HG03460 (cell line): ENCODE data around the gene TBC1D16.
"Not testable (repeated sequence)": the region's sequence is repeated elsewhere in the genome, so short reads cannot be mapped to it uniquely, and the experiment has no call there.

Source experiments
- ATAC-seq: cut with Tn5 transposase; IDR thresholded peaks from one replicate; pipeline ENCODE4 v1.9.1; 2021; ENCODE audit not compliant: unreplicated experiment

The TBC1D16 gene

GRCh38 chr17:80005360-80006338 lies 30.0 kb downstream of the TBC1D16 start:
- no peak for ATAC-seq

GRCh38 chr17:80003969-80004368 lies 31.7 kb downstream of the TBC1D16 start:
- no peak for ATAC-seq

GRCh38 chr17:80002690-80003490 lies 32.8 kb downstream of the TBC1D16 start:
- no peak for ATAC-seq

GRCh38 chr17:80002070-80002641 lies 33.5 kb downstream of the TBC1D16 start:
- no peak for ATAC-seq

- ATAC-seq: no peak
These were observed 34.5 kb downstream of the TBC1D16 start for GRCh38 chr17:80000981-80001775.

GRCh38 chr17:80000136-80000535 lies 35.5 kb downstream of the TBC1D16 start:
- no peak for ATAC-seq

- no peak for ATAC-seq
These were observed 38.5 kb downstream of the TBC1D16 start for GRCh38 chr17:79997011-79997660.

- ATAC-seq: no peak
These were observed 39.4 kb downstream of the TBC1D16 start for GRCh38 chr17:79996291-79996690.

- no peak for ATAC-seq
These were observed 40.0 kb downstream of the TBC1D16 start for GRCh38 chr17:79995696-79996095.

GRCh38 chr17:79994602-79995001 lies 41.1 kb downstream of the TBC1D16 start:
- ATAC-seq: no peak

GRCh38 chr17:79994228-79994569 lies 41.5 kb downstream of the TBC1D16 start:
- ATAC-seq: not testable (repeated sequence)

- ATAC-seq: no peak
These were observed 42.1 kb downstream of the TBC1D16 start for GRCh38 chr17:79993390-79994227.

GRCh38 chr17:79992649-79993389 lies 42.9 kb downstream of the TBC1D16 start:
- ATAC-seq: no peak

GRCh38 chr17:79991924-79992648 lies 43.6 kb downstream of the TBC1D16 start:
- no peak for ATAC-seq

GRCh38 chr17:79991140-79991923 lies 44.3 kb downstream of the TBC1D16 start:
- no peak for ATAC-seq

- no peak for ATAC-seq
These were observed 45.0 kb downstream of the TBC1D16 start for GRCh38 chr17:79990704-79991103.

- ATAC-seq: no peak
These were observed 45.5 kb downstream of the TBC1D16 start for GRCh38 chr17:79990051-79990592.
